Suppressor macrophage (primary cell): Measurements from ENCODE around the gene CREBL2.
"Not testable (repeated sequence)": the region's sequence is repeated elsewhere in the genome, so short reads cannot be mapped to it uniquely, and the experiment has no call there.

Experiments used
- DNase-seq, 4 experiments: peaks; one replicate each; pipeline ENCODE4 v3.0.0-alpha.2; 2020 to 2022

The CREBL2 gene

GRCh38 chr12:12598864-12599263 is 12.8 kb upstream of the CREBL2 start:
- DNase-seq = no peak

- DNase-seq = no peak
These were observed 11.7 kb upstream of the CREBL2 start for GRCh38 chr12:12599750-12600643.

- DNase-seq = peak; percentile 87 to 96 (median 94)
These were observed 11.0 kb upstream of the CREBL2 start for GRCh38 chr12:12600659-12601058.

- DNase-seq = no peak
These were observed 6.9 kb upstream of the CREBL2 start for GRCh38 chr12:12604740-12605139.

- DNase-seq = peak; percentile 53 to 88 (median 66)
These were observed 4.7 kb upstream of the CREBL2 start for GRCh38 chr12:12606781-12607589.

- peak in 3 of 4 experiments; percentile 30 to 43 (median 39) for DNase-seq
These were observed 3.1 kb upstream of the CREBL2 start for GRCh38 chr12:12608557-12608957.

GRCh38 chr12:12609692-12610091 is 2.0 kb upstream of the CREBL2 start:
- no peak for DNase-seq

GRCh38 chr12:12610711-12611110 is 965 bp upstream of the CREBL2 start:
- no peak for DNase-seq

GRCh38 chr12:12612358-12612757 is 682 bp downstream of the CREBL2 start:
- peak; percentile 24 to 57 (median 50) for DNase-seq

GRCh38 chr12:12613344-12613743 is 1.7 kb downstream of the CREBL2 start:
- peak; percentile 70 to 89 (median 77) for DNase-seq

GRCh38 chr12:12614342-12614741 is 2.7 kb downstream of the CREBL2 start:
- DNase-seq = no peak

- no peak for DNase-seq
These were observed 5.0 kb downstream of the CREBL2 start for GRCh38 chr12:12616512-12617310.

- not testable (repeated sequence) for DNase-seq
These were observed 6.4 kb downstream of the CREBL2 start for GRCh38 chr12:12618064-12618463.

GRCh38 chr12:12620730-12621315 is 9.1 kb downstream of the CREBL2 start:
- DNase-seq = no peak

- peak; percentile 20 to 57 (median 44) for DNase-seq
These were observed 10.7 kb downstream of the CREBL2 start for GRCh38 chr12:12622418-12622817.

GRCh38 chr12:12624498-12624992 is 12.9 kb downstream of the CREBL2 start:
- DNase-seq = no peak

- no peak for DNase-seq
These were observed 14.8 kb downstream of the CREBL2 start for GRCh38 chr12:12626471-12626870.

GRCh38 chr12:12627308-12627827 is 15.7 kb downstream of the CREBL2 start:
- no peak for DNase-seq

GRCh38 chr12:12628013-12628412 is 16.3 kb downstream of the CREBL2 start:
- DNase-seq = peak in 1 of 4 experiments; percentile 23

GRCh38 chr12:12630850-12631249 is 19.2 kb downstream of the CREBL2 start:
- DNase-seq = no peak

- DNase-seq = no peak
These were observed 24.0 kb downstream of the CREBL2 start for GRCh38 chr12:12635651-12636050.

GRCh38 chr12:12636641-12637040 is 25.0 kb downstream of the CREBL2 start:
- no peak for DNase-seq
